ENCODE results near the gene PALM. TPM values are rescaled to one million over a fixed set of nuclear protein-coding genes. Genes with fewer than 3 reads are reported as not detected.

PALM gene
- total and polyA plus RNA-seq, 9 of the 15 experiments (the other 6 are each of a cell fraction or from before 2014, with no cell fraction given) = 0.04 to 6.6 (median 1.7) TPM

GRCh38 chr19:732148-733069, 23.7 kb downstream of the PALM start:
- Histone ChIP-seq H3K27ac (ENCODE audit: extremely low read depth, low read depth, low read length) (no peak overlapping the region), H3K9me1 (ENCODE audit: control insufficient read depth, insufficient read depth, low read length) (no peaks in the 10 kb centered on the region), H3K4me1 (replicated peaks in 1 of 2; ENCODE audit: control insufficient read depth in 2 of 2, insufficient read depth in 2 of 2, low read length in 2 of 2) (peaks cover 0 to 64% of the 10 kb centered on the region in 2 experiments; a peak in 2 of 5 replicates), H3K79me2 (ENCODE audit: control insufficient read depth, insufficient read depth, low read length) (no peaks in the 10 kb centered on the region), H3K9ac (ENCODE audit: insufficient read depth in 1 of 2, low read depth in 2 of 2, low read length in 2 of 2) (no peak overlapping the region), H2AFZ (ENCODE audit: low read depth, low read length) (no peak overlapping the region), H3K9me3 (replicated peaks; ENCODE audit: control insufficient read depth, insufficient read depth, low read depth, low read length) (no peaks in the 10 kb centered on the region), H3K4me3 (no peak overlapping the region), H3K4me2 (ENCODE audit: insufficient read depth, low read length) (no peak overlapping the region), H3K27me3 (ENCODE audit: control insufficient read depth in 2 of 2, insufficient read depth in 2 of 2, low read length in 2 of 2) (no peaks in the 10 kb centered on the region), H4K20me1 (replicated peaks; ENCODE audit: control insufficient read depth, insufficient read depth, low read length) (no peaks in the 10 kb centered on the region), H3K36me3 (ENCODE audit: control insufficient read depth, insufficient read depth, low read length) (no peaks in the 10 kb centered on the region)
- in situ Hi-C loops (cut with MboI) (loop anchor here (5.0 kb wide), 1 partner anchor 65 kb away; no protein-coding TSS in a partner anchor), intact Hi-C loops (cut with micrococcal nuclease) (loop anchor here (10.0 kb wide), 1 partner anchor 148 kb away; the partner anchor contains the start of gene HCN2)
- 28% methylated on average over 24 of the region's 24 CpGs for WGBS (ENCODE audit: insufficient coverage, low coverage, missing lambda C conversion rate)
- peak; percentile 19 for FAIRE-seq
- TF ChIP-seq, protein P1, sequence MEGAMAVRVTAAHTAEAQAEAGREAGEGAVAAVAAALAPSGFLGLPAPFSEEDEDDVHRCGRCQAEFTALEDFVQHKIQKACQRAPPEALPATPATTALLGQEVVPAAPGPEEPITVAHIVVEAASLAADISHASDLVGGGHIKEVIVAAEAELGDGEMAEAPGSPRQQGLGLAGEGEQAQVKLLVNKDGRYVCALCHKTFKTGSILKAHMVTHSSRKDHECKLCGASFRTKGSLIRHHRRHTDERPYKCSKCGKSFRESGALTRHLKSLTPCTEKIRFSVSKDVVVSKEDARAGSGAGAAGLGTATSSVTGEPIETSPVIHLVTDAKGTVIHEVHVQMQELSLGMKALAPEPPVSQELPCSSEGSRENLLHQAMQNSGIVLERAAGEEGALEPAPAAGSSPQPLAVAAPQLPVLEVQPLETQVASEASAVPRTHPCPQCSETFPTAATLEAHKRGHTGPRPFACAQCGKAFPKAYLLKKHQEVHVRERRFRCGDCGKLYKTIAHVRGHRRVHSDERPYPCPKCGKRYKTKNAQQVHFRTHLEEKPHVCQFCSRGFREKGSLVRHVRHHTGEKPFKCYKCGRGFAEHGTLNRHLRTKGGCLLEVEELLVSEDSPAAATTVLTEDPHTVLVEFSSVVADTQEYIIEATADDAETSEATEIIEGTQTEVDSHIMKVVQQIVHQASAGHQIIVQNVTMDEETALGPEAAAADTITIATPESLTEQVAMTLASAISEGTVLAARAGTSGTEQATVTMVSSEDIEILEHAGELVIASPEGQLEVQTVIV (CRISPR knock-in tag; IDR thresholded peaks at IDR 0.05; ENCODE audit: borderline replicate concordance) = no peak
- TF ChIP-seq KDM1A (IDR thresholded peaks at IDR 0.05) = peak; percentile 59 to 60; a peak in 3 of 4 replicates
- peak; percentile 38 for TF ChIP-seq CBFA2T2 (conservative IDR thresholded peaks at IDR 0.05)
- TF ChIP-seq CBFA2T3 (IDR thresholded peaks at IDR 0.05) = peak; percentile 70
- TF ChIP-seq PRDM10 (IDR thresholded peaks at IDR 0.05; ENCODE audit: partially characterized antibody) = no peak
- POLR2A ChIA-PET = no interaction called here
- no TSS peak for BruUV-seq (replicated peaks)
- ATAC-seq = no peak
- CTCF ChIA-PET (ENCODE audit: low intra/inter-chr PET ratio) = interaction anchor here (0.6 to 2.5 kb wide), 2 partner anchors 67 to 188 kb away, joined by 6 to 19 read pairs; no protein-coding TSS in a partner anchor
- DNase-seq (ENCODE audit: extremely low read depth in 1 of 4, low spot score in 3 of 4) = no peak

Data from K562 (cell line).